K562 (cell line): Measurements from ENCODE around the gene SAMM50. TPM values are rescaled to one million over a fixed set of nuclear protein-coding genes. Genes with fewer than 3 reads are reported as not detected.

Experiments
- ATAC-seq: fragments of 200-7000 bp; cut with Tn5 transposase; 3 replicates; pipeline ENCODE4 v1.9.1; 2020; ENCODE audit warnings: moderate library complexity
- BruUV-seq: library from RNA; stranded (reverse); fragments of 400-500 nt; replicated peaks from 2 replicates; lab custom pipeline; 2021; lab: Mats Ljungman, UMichigan
- CTCF ChIA-PET: fragments of 300-600 bp; formaldehyde crosslinking; extraction: SDS; loops from one replicate; lab custom pipeline; 2021; ENCODE audit warnings: low intra/inter-chr PET ratio; lab: Yijun Ruan, JAX
- POLR2A ChIA-PET: fragments of 300-600, 350-650 bp; sonication (Branson Sonifier 250); formaldehyde crosslinking; extraction: SDS; loops from one replicate; lab custom pipeline; 2021; ENCODE audit warnings: antibody characterized with exemption, inconsistent platforms; lab: Yijun Ruan, JAX
- DNase-seq, 4 experiments: peaks; one replicate each; pipeline versions ENCODE4 v3.0.0 to v3.0.0-alpha.2; 2011 to 2018; ENCODE audit warnings: low spot score in 3 of 4, mixed read lengths in 3 of 4; ENCODE audit errors: extremely low read depth in 1 of 4
- FAIRE-seq: peaks from 2 replicates; lab custom pipeline; 2011; peaks lifted over from hg19 to GRCh38; lab: Jason Lieb, UNC
- H2AFZ ChIP-seq: 2 replicates; pipeline ENCODE4 v1.6.0; 2011; ENCODE audit warnings: low read depth, low read length, control low read depth, inconsistent platforms
- H3K27ac ChIP-seq: fragments of 200-600 bp; 3 replicates; pipeline ENCODE4 v1.8.0; 2011; ENCODE audit warnings: low read depth, mild to moderate bottlenecking, control low read depth, inconsistent platforms, low read length, moderate library complexity, mixed read lengths; ENCODE audit errors: extremely low read depth
- H3K27me3 ChIP-seq, 2 experiments: fragments of 300-600 bp in 1 of 2; 2 replicates in 1 of 2; 3 replicates in 1 of 2; pipeline versions ENCODE4 v1.6.0 to v1.8.0; 2011; ENCODE audit warnings: inconsistent platforms in 2 of 2, low read length in 2 of 2, mild to moderate bottlenecking in 1 of 2, mixed read lengths in 1 of 2, moderate library complexity in 1 of 2; ENCODE audit not compliant: control insufficient read depth in 2 of 2, insufficient read depth in 2 of 2
- H3K36me3 ChIP-seq: fragments of 300-600 bp; 3 replicates; pipeline ENCODE4 v1.8.0; 2011; ENCODE audit warnings: mild to moderate bottlenecking, low read length, inconsistent platforms; ENCODE audit not compliant: control insufficient read depth, insufficient read depth
- H3K4me1 ChIP-seq, 2 experiments: fragments of 200-600 bp in 1 of 2; replicated peaks in 1 of 2; 2 replicates in 1 of 2; 3 replicates in 1 of 2; pipeline versions ENCODE4 v1.5.1 to v1.8.0; 2011; ENCODE audit warnings: inconsistent platforms in 2 of 2, low read length in 2 of 2, mild to moderate bottlenecking in 1 of 2, mixed read lengths in 1 of 2, moderate library complexity in 1 of 2; ENCODE audit not compliant: control insufficient read depth in 2 of 2, insufficient read depth in 2 of 2
- H3K4me2 ChIP-seq: 2 replicates; pipeline ENCODE4 v1.6.1; 2011; ENCODE audit warnings: low read length, control low read depth, inconsistent platforms, mixed read lengths; ENCODE audit not compliant: insufficient read depth
- H3K4me3 ChIP-seq: fragments of 200-600 bp; sonication (generic), shearing (Covaris generic); 2 replicates; pipeline ENCODE4 v1.5.1; 2016; ENCODE audit warnings: control low read depth, inconsistent platforms
- H3K79me2 ChIP-seq: fragments of 200-600 bp; 3 replicates; pipeline ENCODE4 v1.8.0; 2011; ENCODE audit warnings: low read length, inconsistent platforms; ENCODE audit not compliant: control insufficient read depth, insufficient read depth
- H3K9ac ChIP-seq, 2 experiments: 2 replicates each; pipeline versions ENCODE4 v1.6.0 to v1.6.1; 2011; ENCODE audit warnings: low read depth in 2 of 2, low read length in 2 of 2, control low read depth in 1 of 2, inconsistent platforms in 1 of 2, mild to moderate bottlenecking in 1 of 2, mixed read lengths in 1 of 2; ENCODE audit not compliant: insufficient read depth in 1 of 2
- H3K9me1 ChIP-seq: one replicate; pipeline ENCODE4 v1.6.0; 2011; ENCODE audit warnings: inconsistent platforms, mild to moderate bottlenecking, low read length, moderate library complexity; ENCODE audit not compliant: control insufficient read depth, insufficient read depth
- H3K9me3 ChIP-seq: replicated peaks from 2 replicates; pipeline ENCODE4 v1.5.1; 2011; ENCODE audit warnings: low read depth, low read length, inconsistent platforms; ENCODE audit not compliant: control insufficient read depth, insufficient read depth
- H4K20me1 ChIP-seq: replicated peaks from 2 replicates; pipeline ENCODE4 v1.6.1; 2011; ENCODE audit warnings: low read length, inconsistent platforms, mixed read lengths; ENCODE audit not compliant: control insufficient read depth, insufficient read depth
- CREB1 ChIP-seq, 2 experiments: sonication (generic) in 1 of 2; formaldehyde crosslinking in 1 of 2; IDR thresholded peaks; 2 replicates each; pipeline versions ENCODE4 v1.6.1 to v1.8.0; 2012 to 2022; ENCODE audit warnings: inconsistent platforms in 1 of 2, mild to moderate bottlenecking in 1 of 2, missing genetic modification reagents in 1 of 2, moderate library complexity in 1 of 2
- HNRNPL ChIP-seq: fragments of 200-400 bp; formaldehyde crosslinking; IDR thresholded peaks from 2 replicates; pipeline ENCODE4 v1.6.1; 2017; ENCODE audit warnings: low read depth, mild to moderate bottlenecking, low read length
- HNRNPLL ChIP-seq: fragments of 200-400 bp; formaldehyde crosslinking; IDR thresholded peaks from 2 replicates; pipeline ENCODE4 v1.6.1; 2017; ENCODE audit warnings: low read length, low read depth, mild to moderate bottlenecking; ENCODE audit not compliant: poor library complexity, severe bottlenecking
- MAX ChIP-seq: sonication (generic); formaldehyde crosslinking; IDR thresholded peaks from 2 replicates; pipeline ENCODE4 v1.9.0; 2022; ENCODE audit warnings: mild to moderate bottlenecking, missing genetic modification reagents
- MYC ChIP-seq, 2 experiments: fragments of 250-450 bp in 1 of 2; sonication (Bioruptor Pico) in 1 of 2; IDR thresholded peaks; 2 replicates each; pipeline versions ENCODE4 v1.5.1 to v1.6.1; 2012 to 2021; ENCODE audit warnings: low read depth in 2 of 2, borderline replicate concordance in 1 of 2, improper control_type of control experiment in 1 of 2, low read length in 1 of 2, mild to moderate bottlenecking in 1 of 2, moderate library complexity in 1 of 2
- NFIC ChIP-seq: fragments of 450-650 bp; IDR thresholded peaks from 2 replicates; pipeline ENCODE4 v1.6.1; 2017; ENCODE audit warnings: mild to moderate bottlenecking, inconsistent platforms
- NFYB ChIP-seq: IDR thresholded peaks from 2 replicates; pipeline ENCODE4 v1.6.1; 2011; ENCODE audit warnings: mild to moderate bottlenecking, moderate library complexity; ENCODE audit not compliant: insufficient read length; ENCODE audit errors: extremely low read depth
- NRF1 ChIP-seq, 2 experiments: fragments of 450-650 bp; IDR thresholded peaks in 1 of 2; conservative IDR thresholded peaks in 1 of 2; 2 replicates each; pipeline ENCODE4 v1.6.1; 2014; ENCODE audit warnings: mild to moderate bottlenecking in 2 of 2
- ZNF134 ChIP-seq: fragments of 250-450 bp; sonication (Bioruptor Pico); conservative IDR thresholded peaks from 2 replicates; pipeline ENCODE4 v1.4.0; 2020
- ZNF140 ChIP-seq: fragments of 250-450 bp; sonication (Bioruptor Pico); IDR thresholded peaks from 2 replicates; pipeline ENCODE4 v1.8.0; 2021; ENCODE audit warnings: moderate library complexity, mild to moderate bottlenecking, inconsistent platforms
- WGBS: fragments of 100-300 bp; shearing (Covaris generic); methylation state at CpG from one replicate; pipeline ENCODE4 v1.1.6; 2016; ENCODE audit warnings: low coverage, mixed read lengths; ENCODE audit not compliant: insufficient coverage; ENCODE audit errors: missing lambda C conversion rate; 5-methylcytosine and 5-hydroxymethylcytosine counted together
- in situ Hi-C: fragments of 300-500 bp; cut with MboI; formaldehyde crosslinking; loops from 4 replicates; pipeline ENCODE4 v1.15.0; 2018; ENCODE audit warnings: inconsistent platforms, mixed read lengths
- intact Hi-C: fragments of 100-400 bp; cut with micrococcal nuclease; formaldehyde crosslinking; loops from 2 replicates; pipeline ENCODE4 v1.14.2; 2022
- polyA plus RNA-seq, 8 experiments: library from polyadenylated mRNA; depleted of rRNA in 4 of 8; stranded (reverse) in 5 of 8; unstranded in 3 of 8; fragments of >200 nt; fragmentation: Nextera tagmentation in 2 of 8; fragmentation: Illumina TruSeq in 1 of 8; extraction: Ambion mirVana in 2 of 8; extraction: Trizol in 1 of 8; gene quantifications; 2 replicates each; pipeline versions ENCODE4 v1.2.1 to v1.2.3, GENCODE V29; 2011 to 2014; ENCODE audit warnings: inconsistent platforms in 1 of 8, missing spikeins in 1 of 8
- total RNA-seq, 7 experiments: library from RNA; depleted of rRNA in 6 of 7; stranded (reverse); fragments of >200 nt in 6 of 7; fragmentation: Illumina TruSeq in 2 of 7; extraction: Trizol in 2 of 7; gene quantifications; 2 replicates each; pipeline versions ENCODE4 v1.2.1 to v1.2.3, GENCODE V29; 2011 to 2021; ENCODE audit warnings: low replicate concordance in 1 of 7
- TF ChIP-seq, protein P1 (sequence below): fragments of 200-800 bp; sonication (Bioruptor generic); IDR thresholded peaks from 2 replicates; pipeline ENCODE4 v1.6.1; 2017; ENCODE audit warnings: missing genetic modification characterization, missing compliant biosample characterization
- TF ChIP-seq, protein P2 (sequence below), 2 experiments: fragments of 450-650 bp; conservative IDR thresholded peaks; 2 replicates each; pipeline ENCODE4 v1.6.1; 2017; ENCODE audit warnings: mild to moderate bottlenecking in 2 of 2, moderate library complexity in 2 of 2
- TF ChIP-seq, protein P3 (sequence below): sonication (generic); formaldehyde crosslinking; IDR thresholded peaks from 2 replicates; pipeline ENCODE4 v1.8.0; 2022; ENCODE audit warnings: mild to moderate bottlenecking, missing genetic modification reagents

The SAMM50 gene
- total and polyA plus RNA-seq, 9 of the 15 experiments (the other 6 are each of a cell fraction or from before 2014, with no cell fraction given), result 14.6 to 49.3 (median 38.1) TPM

GRCh38 chr22:43923631-43924464 is 31.4 kb upstream of the SAMM50 start, which contains the start of gene PNPLA3:
Gene PNPLA3, plus strand, starts transcription at chr22:43923805. Its CDS starts 107 bp downstream, at chr22:43923912.
- BruUV-seq, result no TSS peak
- in situ Hi-C loops (no loop called here), intact Hi-C loops (no loop called here)
- ChIA-PET CTCF (no interaction called here), POLR2A (interaction anchor here (0.5 to 0.7 kb wide), 3 partner anchors 8 to 471 kb away, joined by 3 to 4 read pairs (median 3); no protein-coding TSS in a partner anchor)
- no peaks in the 10 kb centered on the region for H3K36me3 ChIP-seq
- peak within 1 kb of the TSS; percentile 76 for H3K4me2 ChIP-seq
- H2AFZ ChIP-seq, result peak within 1 kb of the TSS; percentile 89
- peaks cover 2 to 9% of the 10 kb centered on the region in 2 experiments; a peak in 3 of 5 replicates for H3K4me1 ChIP-seq
- H3K27me3 ChIP-seq, result peaks cover 5 to 23% of the 10 kb centered on the region in 2 experiments
- H3K79me2 ChIP-seq, result no peaks in the 10 kb centered on the region
- DNase-seq (peak; percentile 85 to 96 (median 94)), FAIRE-seq (peak; percentile 52), ATAC-seq (peak; percentile 98)
- H3K4me3 ChIP-seq, result peak within 1 kb of the TSS; percentile 41
- no peaks in the 10 kb centered on the region for H3K9me1 ChIP-seq
- H3K9me3 ChIP-seq, result no peaks in the 10 kb centered on the region
- no peaks in the 10 kb centered on the region for H4K20me1 ChIP-seq
- H3K27ac ChIP-seq, result no peak within 1 kb of the TSS
- WGBS, result 40% methylated on average over 2 of the region's 100 CpGs
- H3K9ac ChIP-seq, result peak within 1 kb of the TSS; percentile 9 to 83; a peak in 3 of 4 replicates
- TF ChIP-seq NRF1 (conservative IDR thresholded peaks at IDR 0.05 in 1 of 2, IDR thresholded peaks at IDR 0.05 in 1 of 2), result peak; percentile 69 to 70
- TF ChIP-seq MAX (CRISPR knock-in tag), result peak; percentile 62; the same call in 1 of the 2 replicates
- no peak for TF ChIP-seq NFYB
- TF ChIP-seq HNRNPLL, result peak; percentile 44
- TF ChIP-seq, protein P1, sequence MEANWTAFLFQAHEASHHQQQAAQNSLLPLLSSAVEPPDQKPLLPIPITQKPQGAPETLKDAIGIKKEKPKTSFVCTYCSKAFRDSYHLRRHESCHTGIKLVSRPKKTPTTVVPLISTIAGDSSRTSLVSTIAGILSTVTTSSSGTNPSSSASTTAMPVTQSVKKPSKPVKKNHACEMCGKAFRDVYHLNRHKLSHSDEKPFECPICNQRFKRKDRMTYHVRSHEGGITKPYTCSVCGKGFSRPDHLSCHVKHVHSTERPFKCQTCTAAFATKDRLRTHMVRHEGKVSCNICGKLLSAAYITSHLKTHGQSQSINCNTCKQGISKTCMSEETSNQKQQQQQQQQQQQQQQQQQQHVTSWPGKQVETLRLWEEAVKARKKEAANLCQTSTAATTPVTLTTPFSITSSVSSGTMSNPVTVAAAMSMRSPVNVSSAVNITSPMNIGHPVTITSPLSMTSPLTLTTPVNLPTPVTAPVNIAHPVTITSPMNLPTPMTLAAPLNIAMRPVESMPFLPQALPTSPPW, result peak; percentile 88
- TF ChIP-seq NFIC, result peak; percentile 76
- TF ChIP-seq ZNF140, result no peak
- TF ChIP-seq, protein P2, sequence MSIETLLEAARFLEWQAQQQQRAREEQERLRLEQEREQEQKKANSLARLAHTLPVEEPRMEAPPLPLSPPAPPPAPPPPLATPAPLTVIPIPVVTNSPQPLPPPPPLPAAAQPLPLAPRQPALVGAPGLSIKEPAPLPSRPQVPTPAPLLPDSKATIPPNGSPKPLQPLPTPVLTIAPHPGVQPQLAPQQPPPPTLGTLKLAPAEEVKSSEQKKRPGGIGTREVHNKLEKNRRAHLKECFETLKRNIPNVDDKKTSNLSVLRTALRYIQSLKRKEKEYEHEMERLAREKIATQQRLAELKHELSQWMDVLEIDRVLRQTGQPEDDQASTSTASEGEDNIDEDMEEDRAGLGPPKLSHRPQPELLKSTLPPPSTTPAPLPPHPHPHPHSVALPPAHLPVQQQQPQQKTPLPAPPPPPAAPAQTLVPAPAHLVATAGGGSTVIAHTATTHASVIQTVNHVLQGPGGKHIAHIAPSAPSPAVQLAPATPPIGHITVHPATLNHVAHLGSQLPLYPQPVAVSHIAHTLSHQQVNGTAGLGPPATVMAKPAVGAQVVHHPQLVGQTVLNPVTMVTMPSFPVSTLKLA (conservative IDR thresholded peaks at IDR 0.05), result peak in 1 of 2 experiments; percentile 62; a peak in 1 of 4 replicates
- 0 out of 2 replicates have a peak, but pooled peaks have one; percentile 36 for TF ChIP-seq HNRNPL
- 0 out of 2 replicates have a peak, but pooled peaks have one; percentile 16 for TF ChIP-seq CREB1 (IDR thresholded peaks at IDR 0.05)
- TF ChIP-seq CREB1 (CRISPR knock-in tag; IDR thresholded peaks at IDR 0.05), result peak; percentile 33; the same call in 1 of the 2 replicates
- TF ChIP-seq, protein P3, sequence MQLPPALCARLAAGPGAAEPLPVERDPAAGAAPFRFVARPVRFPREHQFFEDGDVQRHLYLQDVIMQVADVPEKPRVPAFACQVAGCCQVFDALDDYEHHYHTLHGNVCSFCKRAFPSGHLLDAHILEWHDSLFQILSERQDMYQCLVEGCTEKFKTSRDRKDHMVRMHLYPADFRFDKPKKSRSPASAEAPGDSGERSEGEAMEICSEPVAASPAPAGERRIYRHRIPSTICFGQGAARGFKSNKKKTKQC (CRISPR knock-in tag), result peak; percentile 48; the same call in 1 of the 2 replicates
- TF ChIP-seq MYC (IDR thresholded peaks at IDR 0.05; ENCODE audit: low read depth, low read length), result peak; percentile 30; the same call in 1 of the 2 replicates
- no peak for TF ChIP-seq MYC (CRISPR knock-in tag; IDR thresholded peaks at IDR 0.05; ENCODE audit: borderline replicate concordance, low read depth)
- no peak for TF ChIP-seq ZNF134 (CRISPR knock-in tag)
